SK-N-SH (cell line): ENCODE results near the gene PARK7. TPM values are rescaled to one million over a fixed set of nuclear protein-coding genes. Genes with fewer than 3 reads are reported as not detected.

Experiments used
- CTCF ChIA-PET: fragments of 300-600, 350-600 bp; formaldehyde crosslinking; extraction: SDS; loops from one replicate; lab custom pipeline; 2021; lab: Yijun Ruan, JAX
- POLR2A ChIA-PET: fragments of 350-600 bp; sonication (Branson Sonifier 250); formaldehyde crosslinking; extraction: SDS; loops from one replicate; lab custom pipeline; 2020; ENCODE audit warnings: antibody characterized with exemption, inconsistent platforms; lab: Yijun Ruan, JAX
- DNase-seq: peaks from one replicate; pipeline ENCODE4 v3.0.0; 2012
- H2AFZ ChIP-seq: fragments of 200-600 bp; sonication (generic); 2 replicates; pipeline ENCODE4 v1.8.1; 2016; ENCODE audit warnings: antibody characterized with exemption, mild to moderate bottlenecking, low read depth
- H3F3A ChIP-seq: fragments of 200-600 bp; sonication (generic); replicated peaks from 2 replicates; pipeline ENCODE3; 2016; ENCODE audit warnings: antibody characterized with exemption, mild to moderate bottlenecking; ENCODE audit not compliant: insufficient read depth
- H3K27ac ChIP-seq, 2 experiments: fragments of 200-500 bp in 1 of 2; fragments of 200-600 bp in 1 of 2; sonication (Bioruptor generic) in 1 of 2; sonication (generic), shearing (Covaris generic) in 1 of 2; 2 replicates each; pipeline versions ENCODE4 v1.5.1 to v1.6.1; 2014 to 2016; ENCODE audit warnings: low read depth in 2 of 2, inconsistent platforms in 1 of 2, low read length in 1 of 2, mild to moderate bottlenecking in 1 of 2, mixed read lengths in 1 of 2
- H3K27me3 ChIP-seq: fragments of 200-600 bp; sonication (generic), shearing (Covaris generic); 2 replicates; pipeline ENCODE4 v1.6.1; 2016; ENCODE audit warnings: mixed run types; ENCODE audit not compliant: insufficient read depth
- H3K36me3 ChIP-seq, 2 experiments: fragments of 200-500 bp in 1 of 2; fragments of 200-600 bp in 1 of 2; sonication (Bioruptor generic) in 1 of 2; sonication (generic) in 1 of 2; replicated peaks in 1 of 2; 2 replicates each; pipeline versions ENCODE3 to v1.5.1; 2014 to 2016; ENCODE audit warnings: low read length in 1 of 2, mild to moderate bottlenecking in 1 of 2; ENCODE audit not compliant: insufficient read depth in 2 of 2, control insufficient read depth in 1 of 2
- H3K4me1 ChIP-seq, 2 experiments: fragments of 200-500 bp in 1 of 2; fragments of 200-600 bp in 1 of 2; sonication (Bioruptor generic) in 1 of 2; sonication (generic), shearing (Covaris generic) in 1 of 2; 2 replicates each; pipeline versions ENCODE4 v1.5.1 to v1.6.1; 2014 to 2016; ENCODE audit warnings: low read depth in 1 of 2, low read length in 1 of 2, mixed run types in 1 of 2; ENCODE audit not compliant: insufficient read depth in 2 of 2, control insufficient read depth in 1 of 2
- H3K4me2 ChIP-seq: fragments of 200-600 bp; sonication (generic), shearing (Covaris generic); 2 replicates; pipeline ENCODE4 v1.6.1; 2017; ENCODE audit warnings: mixed run types
- H3K4me3 ChIP-seq, 2 experiments: fragments of 200-500 bp in 1 of 2; fragments of 200-600 bp in 1 of 2; sonication (Bioruptor generic) in 1 of 2; sonication (generic), shearing (Covaris generic) in 1 of 2; 2 replicates each; pipeline versions ENCODE4 v1.5.1 to v1.8.1; 2014 to 2016; ENCODE audit warnings: low read depth in 2 of 2, inconsistent platforms in 1 of 2, low read length in 1 of 2, mild to moderate bottlenecking in 1 of 2, mixed read lengths in 1 of 2, moderate library complexity in 1 of 2
- H3K79me2 ChIP-seq: fragments of 200-600 bp; sonication (generic); 2 replicates; pipeline ENCODE4 v1.8.1; 2017; ENCODE audit warnings: mild to moderate bottlenecking; ENCODE audit not compliant: insufficient read depth
- H3K9ac ChIP-seq: fragments of 200-600 bp; sonication (generic); 2 replicates; pipeline ENCODE4 v1.6.1; 2017; ENCODE audit warnings: mixed run types
- H3K9me2 ChIP-seq: fragments of 200-600 bp; sonication (generic); 2 replicates; pipeline ENCODE4 v1.6.1; 2017; ENCODE audit warnings: mixed run types
- H3K9me3 ChIP-seq: fragments of 200-600 bp; sonication (generic); 2 replicates; pipeline ENCODE4 v1.6.1; 2017; ENCODE audit warnings: mixed run types, mild to moderate bottlenecking, moderate library complexity
- H4K20me1 ChIP-seq: fragments of 200-600 bp; sonication (generic); 2 replicates; pipeline ENCODE4 v1.6.1; 2017; ENCODE audit warnings: mild to moderate bottlenecking, mixed run types; ENCODE audit not compliant: insufficient read depth
- CHD2 ChIP-seq: fragments of 150-350 bp; IDR thresholded peaks from 2 replicates; pipeline ENCODE4 v1.6.1; 2018; ENCODE audit warnings: low read length; ENCODE audit not compliant: partially characterized antibody
- ELF1 ChIP-seq: IDR thresholded peaks from 2 replicates; pipeline ENCODE4 v1.4.0; 2012
- FOSL2 ChIP-seq: IDR thresholded peaks from 2 replicates; pipeline ENCODE4 v1.4.0; 2012; ENCODE audit warnings: low read depth, mild to moderate bottlenecking, moderate library complexity, borderline replicate concordance
- FOXM1 ChIP-seq: IDR thresholded peaks from 2 replicates; pipeline ENCODE4 v1.4.0; 2012; ENCODE audit warnings: low read depth, mild to moderate bottlenecking
- JUND ChIP-seq: IDR thresholded peaks from 2 replicates; pipeline ENCODE4 v1.4.0; 2012
- MEF2A ChIP-seq: IDR thresholded peaks from 2 replicates; pipeline ENCODE4 v1.4.0; 2012; ENCODE audit warnings: low read depth, borderline replicate concordance
- NFIC ChIP-seq: IDR thresholded peaks from 2 replicates; pipeline ENCODE4 v1.4.0; 2012; ENCODE audit warnings: borderline replicate concordance
- NRF1 ChIP-seq: IDR thresholded peaks from 2 replicates; pipeline ENCODE4 v1.6.1; 2012; ENCODE audit warnings: low read depth, mild to moderate bottlenecking, low read length
- RAD21 ChIP-seq: IDR thresholded peaks from 2 replicates; pipeline ENCODE4 v1.6.1; 2012; ENCODE audit warnings: mild to moderate bottlenecking, low read length
- RCOR1 ChIP-seq: fragments of 150-350 bp; IDR thresholded peaks from 2 replicates; pipeline ENCODE4 v1.6.1; 2017; ENCODE audit warnings: antibody characterized with exemption, low read length
- SIN3A ChIP-seq: IDR thresholded peaks from 2 replicates; pipeline ENCODE4 v1.6.1; 2012; ENCODE audit warnings: low read depth, mild to moderate bottlenecking, low read length, moderate library complexity, borderline replicate concordance
- TAF1 ChIP-seq: IDR thresholded peaks from 2 replicates; pipeline ENCODE4 v1.6.1; 2012; ENCODE audit warnings: low read depth, mild to moderate bottlenecking, low read length, moderate library complexity, borderline replicate concordance
- TCF12 ChIP-seq: IDR thresholded peaks from 2 replicates; pipeline ENCODE4 v1.4.0; 2012
- TEAD4 ChIP-seq: IDR thresholded peaks from 2 replicates; pipeline ENCODE4 v1.4.0; 2012; ENCODE audit warnings: mild to moderate bottlenecking, borderline replicate concordance; ENCODE audit not compliant: insufficient read depth
- WGBS: methylation state at CpG from one replicate; pipeline ENCODE4 v1.1.6; 2017; ENCODE audit warnings: low lambda C conversion rate; 5-methylcytosine and 5-hydroxymethylcytosine counted together
- polyA plus RNA-seq, 3 experiments: library from polyadenylated mRNA; depleted of rRNA; stranded (reverse); fragments of >200 nt; gene quantifications; 2 replicates each; pipeline ENCODE4 v1.2.3, GENCODE V29; 2012
- TF ChIP-seq, protein P1 (sequence below): IDR thresholded peaks from 2 replicates; pipeline ENCODE4 v1.6.1; 2012; ENCODE audit warnings: mild to moderate bottlenecking, low read depth, low read length, moderate library complexity
- TF ChIP-seq, protein P2 (sequence below): IDR thresholded peaks from 2 replicates; pipeline ENCODE4 v1.4.0; 2012; ENCODE audit warnings: low read depth, borderline replicate concordance
- TF ChIP-seq, protein P3 (sequence below): fragments of 200-600 bp; sonication (generic); IDR thresholded peaks from 2 replicates; pipeline ENCODE4 v1.6.1; 2017; ENCODE audit warnings: antibody characterized with exemption, mild to moderate bottlenecking, moderate library complexity
- TF ChIP-seq, protein P4 (sequence below): fragments of 150-350 bp; IDR thresholded peaks from 2 replicates; pipeline ENCODE4 v1.6.1; 2016; ENCODE audit warnings: mild to moderate bottlenecking, low read depth, low read length
- TF ChIP-seq, protein P5 (sequence below): IDR thresholded peaks from 2 replicates; pipeline ENCODE4 v1.4.0; 2012; ENCODE audit warnings: low read depth

PARK7 gene
- polyA plus RNA-seq, 1 of the 3 experiments (the other 2 are of a cell fraction), result 415 TPM

DNA sequence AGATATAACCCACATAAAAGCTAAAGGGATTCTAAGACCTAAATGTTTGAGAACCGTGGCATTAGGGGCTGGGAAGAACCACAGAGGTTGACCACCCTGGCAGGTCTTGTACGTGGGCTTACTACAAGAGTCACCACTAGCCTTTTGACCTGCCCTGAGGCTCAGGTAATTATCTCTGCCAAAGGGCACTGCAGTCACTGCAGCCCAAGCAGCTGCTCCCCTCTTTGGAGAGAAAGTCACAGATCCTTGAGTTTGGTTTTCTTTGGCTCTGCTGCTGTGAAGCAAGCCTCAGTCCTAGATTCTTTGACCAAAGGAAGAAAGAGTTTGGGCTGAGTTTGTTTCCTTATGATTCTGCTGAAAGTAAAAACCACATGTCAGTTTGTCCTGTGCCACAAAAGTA lies 11.6 kb downstream of the PARK7 start:
- WGBS, result 100% methylated on average over 2 of the region's 2 CpGs
- H2AFZ ChIP-seq, result no peak overlapping the region
- ChIA-PET POLR2A (no interaction called here), CTCF (interaction anchor here (0.7 to 6.0 kb wide), 4 partner anchors 11 to 344 kb away, joined by 3 to 90 read pairs (median 52); partner anchors contain the start of gene SLC45A1)
- no peaks in the 10 kb centered on the region for H3K4me1 ChIP-seq
- H3F3A ChIP-seq, result peaks cover 11% of the 10 kb centered on the region
- DNase-seq, result no peak
- peaks cover 32% of the 10 kb centered on the region for H3K79me2 ChIP-seq
- H3K27me3 ChIP-seq, result no peaks in the 10 kb centered on the region
- H3K9me3 ChIP-seq, result no peaks in the 10 kb centered on the region
- H3K36me3 ChIP-seq, result peaks cover 39 to 40% of the 10 kb centered on the region in 2 experiments
- no peaks in the 10 kb centered on the region for H3K9me2 ChIP-seq
- H3K4me3 ChIP-seq, result no peak overlapping the region
- H4K20me1 ChIP-seq, result peaks cover 3% of the 10 kb centered on the region; the same call in 1 of the 2 replicates
- H3K4me2 ChIP-seq, result no peak overlapping the region
- H3K27ac ChIP-seq, result no peak overlapping the region
- H3K9ac ChIP-seq, result no peak overlapping the region
- TF ChIP-seq, protein P1, sequence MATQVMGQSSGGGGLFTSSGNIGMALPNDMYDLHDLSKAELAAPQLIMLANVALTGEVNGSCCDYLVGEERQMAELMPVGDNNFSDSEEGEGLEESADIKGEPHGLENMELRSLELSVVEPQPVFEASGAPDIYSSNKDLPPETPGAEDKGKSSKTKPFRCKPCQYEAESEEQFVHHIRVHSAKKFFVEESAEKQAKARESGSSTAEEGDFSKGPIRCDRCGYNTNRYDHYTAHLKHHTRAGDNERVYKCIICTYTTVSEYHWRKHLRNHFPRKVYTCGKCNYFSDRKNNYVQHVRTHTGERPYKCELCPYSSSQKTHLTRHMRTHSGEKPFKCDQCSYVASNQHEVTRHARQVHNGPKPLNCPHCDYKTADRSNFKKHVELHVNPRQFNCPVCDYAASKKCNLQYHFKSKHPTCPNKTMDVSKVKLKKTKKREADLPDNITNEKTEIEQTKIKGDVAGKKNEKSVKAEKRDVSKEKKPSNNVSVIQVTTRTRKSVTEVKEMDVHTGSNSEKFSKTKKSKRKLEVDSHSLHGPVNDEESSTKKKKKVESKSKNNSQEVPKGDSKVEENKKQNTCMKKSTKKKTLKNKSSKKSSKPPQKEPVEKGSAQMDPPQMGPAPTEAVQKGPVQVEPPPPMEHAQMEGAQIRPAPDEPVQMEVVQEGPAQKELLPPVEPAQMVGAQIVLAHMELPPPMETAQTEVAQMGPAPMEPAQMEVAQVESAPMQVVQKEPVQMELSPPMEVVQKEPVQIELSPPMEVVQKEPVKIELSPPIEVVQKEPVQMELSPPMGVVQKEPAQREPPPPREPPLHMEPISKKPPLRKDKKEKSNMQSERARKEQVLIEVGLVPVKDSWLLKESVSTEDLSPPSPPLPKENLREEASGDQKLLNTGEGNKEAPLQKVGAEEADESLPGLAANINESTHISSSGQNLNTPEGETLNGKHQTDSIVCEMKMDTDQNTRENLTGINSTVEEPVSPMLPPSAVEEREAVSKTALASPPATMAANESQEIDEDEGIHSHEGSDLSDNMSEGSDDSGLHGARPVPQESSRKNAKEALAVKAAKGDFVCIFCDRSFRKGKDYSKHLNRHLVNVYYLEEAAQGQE, result no peak
- TF ChIP-seq FOXM1, result no peak
- TF ChIP-seq FOSL2, result no peak
- TF ChIP-seq RAD21, result no peak
- no peak for TF ChIP-seq JUND
- no peak for TF ChIP-seq MEF2A
- TF ChIP-seq TAF1, result no peak
- TF ChIP-seq SIN3A, result no peak
- TF ChIP-seq, protein P2, sequence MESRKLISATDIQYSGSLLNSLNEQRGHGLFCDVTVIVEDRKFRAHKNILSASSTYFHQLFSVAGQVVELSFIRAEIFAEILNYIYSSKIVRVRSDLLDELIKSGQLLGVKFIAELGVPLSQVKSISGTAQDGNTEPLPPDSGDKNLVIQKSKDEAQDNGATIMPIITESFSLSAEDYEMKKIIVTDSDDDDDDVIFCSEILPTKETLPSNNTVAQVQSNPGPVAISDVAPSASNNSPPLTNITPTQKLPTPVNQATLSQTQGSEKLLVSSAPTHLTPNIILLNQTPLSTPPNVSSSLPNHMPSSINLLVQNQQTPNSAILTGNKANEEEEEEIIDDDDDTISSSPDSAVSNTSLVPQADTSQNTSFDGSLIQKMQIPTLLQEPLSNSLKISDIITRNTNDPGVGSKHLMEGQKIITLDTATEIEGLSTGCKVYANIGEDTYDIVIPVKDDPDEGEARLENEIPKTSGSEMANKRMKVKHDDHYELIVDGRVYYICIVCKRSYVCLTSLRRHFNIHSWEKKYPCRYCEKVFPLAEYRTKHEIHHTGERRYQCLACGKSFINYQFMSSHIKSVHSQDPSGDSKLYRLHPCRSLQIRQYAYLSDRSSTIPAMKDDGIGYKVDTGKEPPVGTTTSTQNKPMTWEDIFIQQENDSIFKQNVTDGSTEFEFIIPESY, result no peak
- TF ChIP-seq, protein P3, sequence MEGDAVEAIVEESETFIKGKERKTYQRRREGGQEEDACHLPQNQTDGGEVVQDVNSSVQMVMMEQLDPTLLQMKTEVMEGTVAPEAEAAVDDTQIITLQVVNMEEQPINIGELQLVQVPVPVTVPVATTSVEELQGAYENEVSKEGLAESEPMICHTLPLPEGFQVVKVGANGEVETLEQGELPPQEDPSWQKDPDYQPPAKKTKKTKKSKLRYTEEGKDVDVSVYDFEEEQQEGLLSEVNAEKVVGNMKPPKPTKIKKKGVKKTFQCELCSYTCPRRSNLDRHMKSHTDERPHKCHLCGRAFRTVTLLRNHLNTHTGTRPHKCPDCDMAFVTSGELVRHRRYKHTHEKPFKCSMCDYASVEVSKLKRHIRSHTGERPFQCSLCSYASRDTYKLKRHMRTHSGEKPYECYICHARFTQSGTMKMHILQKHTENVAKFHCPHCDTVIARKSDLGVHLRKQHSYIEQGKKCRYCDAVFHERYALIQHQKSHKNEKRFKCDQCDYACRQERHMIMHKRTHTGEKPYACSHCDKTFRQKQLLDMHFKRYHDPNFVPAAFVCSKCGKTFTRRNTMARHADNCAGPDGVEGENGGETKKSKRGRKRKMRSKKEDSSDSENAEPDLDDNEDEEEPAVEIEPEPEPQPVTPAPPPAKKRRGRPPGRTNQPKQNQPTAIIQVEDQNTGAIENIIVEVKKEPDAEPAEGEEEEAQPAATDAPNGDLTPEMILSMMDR, result no peak
- TF ChIP-seq, protein P4, sequence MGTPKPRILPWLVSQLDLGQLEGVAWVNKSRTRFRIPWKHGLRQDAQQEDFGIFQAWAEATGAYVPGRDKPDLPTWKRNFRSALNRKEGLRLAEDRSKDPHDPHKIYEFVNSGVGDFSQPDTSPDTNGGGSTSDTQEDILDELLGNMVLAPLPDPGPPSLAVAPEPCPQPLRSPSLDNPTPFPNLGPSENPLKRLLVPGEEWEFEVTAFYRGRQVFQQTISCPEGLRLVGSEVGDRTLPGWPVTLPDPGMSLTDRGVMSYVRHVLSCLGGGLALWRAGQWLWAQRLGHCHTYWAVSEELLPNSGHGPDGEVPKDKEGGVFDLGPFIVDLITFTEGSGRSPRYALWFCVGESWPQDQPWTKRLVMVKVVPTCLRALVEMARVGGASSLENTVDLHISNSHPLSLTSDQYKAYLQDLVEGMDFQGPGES, result no peak
- TF ChIP-seq NRF1, result no peak
- no peak for TF ChIP-seq CHD2
- TF ChIP-seq TCF12, result no peak
- TF ChIP-seq, protein P5, sequence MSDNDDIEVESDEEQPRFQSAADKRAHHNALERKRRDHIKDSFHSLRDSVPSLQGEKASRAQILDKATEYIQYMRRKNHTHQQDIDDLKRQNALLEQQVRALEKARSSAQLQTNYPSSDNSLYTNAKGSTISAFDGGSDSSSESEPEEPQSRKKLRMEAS, result no peak
- TF ChIP-seq RCOR1, result no peak
- TF ChIP-seq NFIC, result no peak
- no peak for TF ChIP-seq ELF1
- TF ChIP-seq TEAD4, result no peak
